TTC549 (cell line): ENCODE data around the gene EXOSC3.

Experiments used
- FAIRE-seq: peaks from 2 replicates; lab custom pipeline; 2012; peaks lifted over from hg19 to GRCh38; lab: Jason Lieb, UNC

Gene EXOSC3

DNA sequence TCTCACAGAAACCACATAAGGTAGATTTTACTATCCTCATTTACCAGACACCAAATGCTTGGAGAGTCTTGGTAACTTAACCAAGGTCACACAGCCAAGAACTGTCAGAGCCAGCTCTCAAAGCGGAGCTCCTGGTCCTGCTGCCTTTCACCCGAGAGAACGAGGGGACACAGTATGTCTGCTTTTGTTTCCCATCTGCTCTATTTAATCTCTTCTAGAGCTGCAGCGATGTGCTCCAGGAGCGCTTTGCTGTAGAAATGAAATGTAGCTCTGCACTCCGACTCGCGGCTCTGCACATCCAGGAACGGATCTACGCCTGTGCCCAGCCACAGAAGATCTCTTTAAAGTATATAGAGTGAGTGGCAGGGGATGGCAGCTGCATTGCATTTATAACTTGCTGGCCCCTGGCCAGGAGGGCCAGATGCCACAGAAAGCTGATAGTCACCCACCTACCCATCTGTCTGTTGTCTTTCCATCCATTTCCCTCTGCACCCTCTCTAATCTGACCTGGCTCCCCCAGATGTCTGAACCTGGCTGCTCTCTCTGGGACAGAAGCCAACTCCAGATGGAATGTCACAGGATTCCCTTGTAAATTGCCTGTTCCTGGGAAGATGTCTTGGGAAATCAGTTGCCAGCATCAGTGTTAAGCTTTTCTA, 52.6 kb downstream of the EXOSC3 start:
- FAIRE-seq = no peak

DNA sequence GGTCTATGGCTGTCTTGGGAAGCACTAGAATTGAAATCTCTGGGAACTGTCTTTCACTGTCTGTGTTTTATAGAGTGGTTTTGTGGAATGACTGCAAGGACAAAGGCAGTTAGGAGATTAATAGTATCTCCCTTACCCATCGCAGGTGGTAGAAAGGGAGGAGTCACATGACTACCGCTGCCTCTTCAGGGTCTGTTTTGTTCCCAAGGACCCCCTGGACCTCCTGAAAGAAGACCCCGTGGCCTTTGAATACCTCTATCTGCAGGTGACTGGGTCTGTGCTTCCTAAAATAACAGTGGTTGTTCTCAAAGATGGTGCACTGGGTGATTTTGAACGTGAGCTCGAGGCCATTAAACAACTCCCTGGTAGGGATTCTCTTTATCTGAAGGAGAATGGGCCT, 54.0 kb downstream of the EXOSC3 start:
- FAIRE-seq = no peak

DNA sequence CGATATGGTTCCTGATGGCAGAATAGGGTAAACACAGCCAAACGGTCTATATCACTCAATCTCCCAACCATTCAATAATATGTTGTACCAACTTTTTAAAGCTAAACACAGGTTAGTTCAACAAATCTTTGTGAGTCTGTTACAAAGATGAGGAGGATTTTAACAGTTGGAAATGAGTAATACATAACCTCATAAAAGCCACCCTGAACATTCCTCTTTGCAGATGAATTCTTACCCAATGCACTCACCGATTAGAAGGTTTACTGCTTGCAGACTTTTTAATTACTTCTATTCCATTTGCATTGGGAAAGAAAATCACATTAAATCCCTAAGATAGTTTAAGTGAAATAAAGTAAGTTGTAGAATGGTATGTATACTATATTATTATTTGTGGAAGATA, 54.6 kb downstream of the EXOSC3 start:
- no peak for FAIRE-seq
